Activated gamma-delta T cell treated with Interleukin-2 at 50 U/mL for 16 hours (primary cell): ENCODE measurements around the gene ATM.
"Not testable (repeated sequence)": the region's sequence is repeated elsewhere in the genome, so short reads cannot be mapped to it uniquely, and the experiment has no call there.

ENCODE experiments used
- DNase-seq: peaks from one replicate; pipeline ENCODE4 v3.0.0-alpha.2; 2020

ATM gene

GRCh38 chr11:108223348-108224149 lies 682 bp downstream of the ATM start:
- DNase-seq: peak; percentile 16

- no peak for DNase-seq
Measured at GRCh38 chr11:108224366-108224765, 1.5 kb downstream of the ATM start.

GRCh38 chr11:108224911-108225786 lies 2.3 kb downstream of the ATM start:
- DNase-seq: peak; percentile 9

GRCh38 chr11:108226036-108226435 lies 3.2 kb downstream of the ATM start:
- no peak for DNase-seq

GRCh38 chr11:108228251-108228650 lies 5.4 kb downstream of the ATM start:
- no peak for DNase-seq

- DNase-seq: no peak
Measured at GRCh38 chr11:108233277-108233945, 10.5 kb downstream of the ATM start.

GRCh38 chr11:108235192-108235591 lies 12.3 kb downstream of the ATM start:
- no peak for DNase-seq

- no peak for DNase-seq
Measured at GRCh38 chr11:108235633-108236032, 12.8 kb downstream of the ATM start.

GRCh38 chr11:108237058-108237481 lies 14.2 kb downstream of the ATM start:
- no peak for DNase-seq

- DNase-seq: peak; percentile 40
Measured at GRCh38 chr11:108239076-108239475, 16.2 kb downstream of the ATM start.

GRCh38 chr11:108241330-108242037 lies 18.6 kb downstream of the ATM start:
- peak; percentile 26 for DNase-seq

- DNase-seq: no peak
Measured at GRCh38 chr11:108242422-108242821, 19.6 kb downstream of the ATM start.

- no peak for DNase-seq
Measured at GRCh38 chr11:108246308-108246707, 23.4 kb downstream of the ATM start.

- no peak for DNase-seq
Measured at GRCh38 chr11:108246885-108247284, 24.0 kb downstream of the ATM start.

GRCh38 chr11:108253176-108253575 lies 30.3 kb downstream of the ATM start:
- DNase-seq: no peak

GRCh38 chr11:108269583-108269982 lies 46.7 kb downstream of the ATM start:
- DNase-seq: no peak

- not testable (repeated sequence) for DNase-seq
Measured at GRCh38 chr11:108276985-108277616, 54.2 kb downstream of the ATM start.

- no peak for DNase-seq
Measured at GRCh38 chr11:108278546-108278945, 55.7 kb downstream of the ATM start.

GRCh38 chr11:108278954-108279353 lies 56.1 kb downstream of the ATM start:
- DNase-seq: no peak

GRCh38 chr11:108286370-108286769 lies 63.5 kb downstream of the ATM start:
- no peak for DNase-seq

GRCh38 chr11:108286956-108287355 lies 64.1 kb downstream of the ATM start:
- no peak for DNase-seq

GRCh38 chr11:108289066-108289465 lies 66.2 kb downstream of the ATM start:
- DNase-seq: not testable (repeated sequence)
